Lower leg skin (tissue), 4 donors: ENCODE results near the gene AP3B1. TPM values are rescaled to one million over a fixed set of nuclear protein-coding genes. Genes with fewer than 3 reads are reported as not detected.

Experiments used
- DNase-seq, 2 donors: peaks; one replicate each; pipeline ENCODE4 v3.0.0-alpha.2; 2019; ENCODE audit warnings: low spot score in 2 of 2
- H3K4me3 ChIP-seq: fragments of 200-600 bp; sonication (generic); 2 replicates; pipeline ENCODE4 v1.5.1; 2017; ENCODE audit warnings: mild to moderate bottlenecking, low read depth; ENCODE audit not compliant: poor library complexity, severe bottlenecking
- POLR2A ChIP-seq, 2 donors: fragments of 450-650 bp; IDR thresholded peaks; one replicate each; pipeline ENCODE4 v1.6.1; 2016 to 2017; ENCODE audit warnings: antibody characterized with exemption in 2 of 2, mild to moderate bottlenecking in 1 of 2, moderate library complexity in 1 of 2
- WGBS, 2 donors: methylation state at CpG; one replicate each; pipeline ENCODE4 v1.1.5; 2018; 5-methylcytosine and 5-hydroxymethylcytosine counted together
- intact Hi-C: fragments of 100-400 bp; cut with DNase I; formaldehyde crosslinking; loops from one replicate; pipeline ENCODE4 v1.15.0; 2023; ENCODE audit warnings: low total_unique reads
- total RNA-seq, 4 donors: library from RNA; depleted of rRNA; stranded (reverse); fragments of >200 nt; gene quantifications; one replicate each; pipeline ENCODE4 v1.1.0, GENCODE V29; 2016
- TF ChIP-seq, protein P1 (sequence below), 3 donors: fragments of 450-650 bp; IDR thresholded peaks; one replicate each; pipeline ENCODE4 v1.5.1; 2016; ENCODE audit warnings: antibody characterized with exemption in 3 of 3, mild to moderate bottlenecking in 3 of 3, moderate library complexity in 2 of 3

The AP3B1 gene
- total RNA-seq, 4 donors from 2014 or later: 23.5 to 37.7 (median 33.3) TPM

DNA sequence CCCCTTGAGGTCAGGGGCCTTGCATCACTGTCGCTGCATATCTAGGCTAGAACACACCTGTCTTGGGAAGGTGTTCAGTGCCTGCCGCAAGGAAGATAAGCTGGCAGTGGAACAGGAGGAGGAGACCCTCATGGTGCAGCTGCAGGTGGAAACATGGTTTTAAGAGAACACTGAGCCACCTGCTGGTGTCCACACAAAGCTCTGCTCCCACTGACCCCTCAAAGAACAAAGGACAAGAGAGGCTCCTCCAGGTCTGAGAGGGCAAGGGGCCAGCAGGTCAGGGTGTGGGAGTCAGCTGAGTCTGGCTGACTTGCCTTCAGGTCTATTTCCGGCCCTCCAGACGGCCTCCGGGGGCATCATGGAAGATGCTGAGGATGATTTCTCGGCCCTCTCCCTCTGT is 308.2 kb downstream of the AP3B1 start:
- intact Hi-C loops: no loop called here
- 83 to 94% methylated on average over 6 of the region's 6 CpGs for WGBS, 2 donors
- TF ChIP-seq, protein P1, sequence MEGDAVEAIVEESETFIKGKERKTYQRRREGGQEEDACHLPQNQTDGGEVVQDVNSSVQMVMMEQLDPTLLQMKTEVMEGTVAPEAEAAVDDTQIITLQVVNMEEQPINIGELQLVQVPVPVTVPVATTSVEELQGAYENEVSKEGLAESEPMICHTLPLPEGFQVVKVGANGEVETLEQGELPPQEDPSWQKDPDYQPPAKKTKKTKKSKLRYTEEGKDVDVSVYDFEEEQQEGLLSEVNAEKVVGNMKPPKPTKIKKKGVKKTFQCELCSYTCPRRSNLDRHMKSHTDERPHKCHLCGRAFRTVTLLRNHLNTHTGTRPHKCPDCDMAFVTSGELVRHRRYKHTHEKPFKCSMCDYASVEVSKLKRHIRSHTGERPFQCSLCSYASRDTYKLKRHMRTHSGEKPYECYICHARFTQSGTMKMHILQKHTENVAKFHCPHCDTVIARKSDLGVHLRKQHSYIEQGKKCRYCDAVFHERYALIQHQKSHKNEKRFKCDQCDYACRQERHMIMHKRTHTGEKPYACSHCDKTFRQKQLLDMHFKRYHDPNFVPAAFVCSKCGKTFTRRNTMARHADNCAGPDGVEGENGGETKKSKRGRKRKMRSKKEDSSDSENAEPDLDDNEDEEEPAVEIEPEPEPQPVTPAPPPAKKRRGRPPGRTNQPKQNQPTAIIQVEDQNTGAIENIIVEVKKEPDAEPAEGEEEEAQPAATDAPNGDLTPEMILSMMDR (IDR thresholded peaks at IDR 0.05): no peak
- TF ChIP-seq POLR2A (IDR thresholded peaks at IDR 0.05): no peak
- H3K4me3 ChIP-seq: no peak overlapping the region
- DNase-seq: no peak

DNA sequence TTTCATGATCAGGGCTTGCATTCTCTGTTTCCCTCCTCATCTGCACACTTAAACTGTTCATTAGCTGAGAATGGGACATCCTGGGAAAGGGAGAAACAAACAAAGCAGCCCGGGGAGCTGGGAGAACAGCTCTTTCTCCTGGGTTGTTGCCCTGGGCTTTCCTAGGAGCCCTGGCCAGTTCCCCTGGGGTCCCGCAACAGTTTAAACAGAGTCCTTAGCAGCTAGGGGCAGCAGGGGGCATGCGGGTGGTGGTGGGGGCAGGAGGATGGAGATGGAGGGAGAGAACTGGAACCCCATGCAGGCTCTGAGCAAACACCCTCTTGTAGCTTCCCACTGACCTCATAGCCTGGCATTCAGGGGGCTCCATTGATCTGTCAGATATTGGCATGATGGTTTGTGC is 309.3 kb downstream of the AP3B1 start:
- intact Hi-C loops: no loop called here
- no peak for DNase-seq
- TF ChIP-seq, protein P1 (IDR thresholded peaks at IDR 0.05): no peak
- no peak for TF ChIP-seq POLR2A (IDR thresholded peaks at IDR 0.05)
- 55 to 63% methylated on average over 3 of the region's 3 CpGs for WGBS, 2 donors
- no peak overlapping the region for H3K4me3 ChIP-seq

DNA sequence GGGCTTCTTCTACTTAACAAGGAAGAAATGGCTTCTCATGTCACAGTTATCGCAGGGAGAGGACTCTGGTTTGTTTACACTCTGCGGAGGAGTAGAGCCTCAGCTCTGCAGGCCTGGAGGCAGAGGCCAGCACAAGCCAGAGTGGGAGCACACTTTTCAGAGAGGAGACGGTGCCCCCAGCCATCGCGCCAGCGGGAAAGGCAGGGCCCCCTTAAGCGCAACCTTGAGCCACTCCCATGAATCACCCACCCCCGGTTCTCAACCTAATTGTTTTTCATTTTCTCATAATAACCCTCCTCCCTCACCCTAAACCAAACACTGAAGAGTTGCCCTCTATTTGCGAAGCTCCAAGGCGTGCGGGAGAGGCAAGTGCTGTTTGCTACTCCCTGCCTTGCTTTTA is 309.9 kb downstream of the AP3B1 start:
- intact Hi-C loops: no loop called here
- WGBS, 2 donors: 58 to 59% methylated on average over 11 of the region's 11 CpGs
- H3K4me3 ChIP-seq: no peak overlapping the region
- TF ChIP-seq, protein P1 (IDR thresholded peaks at IDR 0.05): no peak
- TF ChIP-seq POLR2A (IDR thresholded peaks at IDR 0.05): no peak
- no peak for DNase-seq

DNA sequence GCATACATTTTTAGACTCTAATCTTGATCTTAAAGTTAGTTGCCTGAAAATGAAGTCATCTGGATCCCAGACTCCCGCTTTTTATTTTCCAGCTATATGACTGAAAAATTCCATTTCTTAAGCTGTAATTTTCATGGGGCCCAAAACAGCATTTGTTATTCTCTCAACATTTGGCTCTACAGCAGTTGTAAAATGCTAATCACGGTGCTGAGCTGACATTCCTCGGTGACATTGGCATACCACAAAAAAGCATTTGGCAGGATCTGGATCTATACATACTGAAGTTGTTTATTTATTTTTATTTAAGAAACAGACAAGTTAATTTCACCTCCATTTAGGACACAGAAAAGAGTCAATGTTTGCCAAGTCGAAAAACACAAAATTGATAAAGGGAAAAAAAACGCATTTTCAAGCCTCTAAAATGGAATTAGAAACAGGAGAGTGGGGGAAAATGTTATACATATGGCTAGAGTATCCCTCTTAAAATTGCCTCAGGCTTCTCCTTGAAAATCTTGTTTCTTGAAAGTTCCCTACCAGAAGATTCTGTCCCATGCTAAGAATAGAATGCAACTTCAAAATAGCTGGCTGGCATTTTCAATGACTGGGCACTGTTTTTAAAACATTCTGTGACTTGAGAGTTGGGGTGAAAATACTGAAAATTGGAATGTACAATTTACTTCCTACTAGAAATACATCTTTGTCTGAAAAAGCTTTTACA is 310.9 kb downstream of the AP3B1 start:
- TF ChIP-seq, protein P1 (IDR thresholded peaks at IDR 0.05): no peak
- no peak for TF ChIP-seq POLR2A (IDR thresholded peaks at IDR 0.05)
- 56 to 64% methylated on average over 5 of the region's 5 CpGs for WGBS, 2 donors
- H3K4me3 ChIP-seq: no peak overlapping the region
- no peak for DNase-seq
- intact Hi-C loops: no loop called here

DNA sequence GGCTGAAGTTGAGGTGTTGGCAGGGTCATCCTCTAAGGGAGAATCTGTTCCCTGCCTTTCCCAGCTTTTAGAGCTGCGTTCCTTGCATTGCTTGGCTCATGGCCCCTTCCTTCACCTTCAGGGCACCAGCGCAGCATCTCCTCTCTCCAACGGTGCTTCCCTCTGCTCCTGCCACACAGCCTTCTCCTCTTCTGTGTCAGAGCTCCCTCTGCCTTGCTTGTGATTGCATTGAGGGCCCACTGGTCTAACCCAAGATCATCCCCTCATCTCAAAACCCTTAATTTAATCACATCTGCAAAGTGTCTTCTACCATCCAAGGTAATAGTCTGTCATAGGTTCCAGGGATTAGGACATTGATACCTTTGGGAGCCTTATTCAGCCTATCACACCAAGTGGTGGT is 312.7 kb downstream of the AP3B1 start:
- 77 to 86% methylated on average over 3 of the region's 3 CpGs for WGBS, 2 donors
- no peak for TF ChIP-seq POLR2A (IDR thresholded peaks at IDR 0.05)
- TF ChIP-seq, protein P1 (IDR thresholded peaks at IDR 0.05): no peak
- H3K4me3 ChIP-seq: no peak overlapping the region
- DNase-seq: no peak
- intact Hi-C loops: no loop called here

DNA sequence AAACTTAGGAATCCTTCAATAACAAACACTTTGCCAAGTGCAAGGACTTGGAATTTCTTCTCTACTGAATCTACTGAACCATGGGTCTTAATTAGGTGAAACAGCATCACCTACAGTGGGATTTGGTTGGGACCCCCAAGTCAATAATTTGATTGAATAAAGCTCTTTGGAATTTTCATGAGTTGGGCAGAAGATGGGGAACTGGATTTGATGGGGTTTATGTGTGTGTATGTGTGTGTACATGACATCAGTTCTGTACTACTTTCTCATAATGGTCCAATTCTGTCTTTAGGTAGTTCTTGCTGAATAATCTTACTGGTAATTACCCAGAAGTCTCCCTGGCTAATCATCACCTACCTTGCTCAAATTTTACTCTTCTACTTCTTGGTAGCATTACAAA is 319.9 kb downstream of the AP3B1 start:
- H3K4me3 ChIP-seq: no peak overlapping the region
- TF ChIP-seq, protein P1 (IDR thresholded peaks at IDR 0.05): no peak
- no peak for TF ChIP-seq POLR2A (IDR thresholded peaks at IDR 0.05)
- intact Hi-C loops: no loop called here
- no peak for DNase-seq
